HUES6 (cell line): Measurements from ENCODE around the gene MYO15B.

Source experiments
- H3K27ac ChIP-seq: 2 replicates; pipeline ENCODE4 v1.7.0; 2013; ENCODE audit warnings: low read depth, mild to moderate bottlenecking, low read length, inconsistent platforms
- H3K27me3 ChIP-seq: 2 replicates; pipeline ENCODE4 v1.6.1; 2013; ENCODE audit warnings: low read length; ENCODE audit not compliant: control insufficient read depth, insufficient read depth
- H3K36me3 ChIP-seq: 2 replicates; pipeline ENCODE4 v1.6.1; 2013; ENCODE audit warnings: low read length; ENCODE audit not compliant: control insufficient read depth, insufficient read depth
- H3K4me1 ChIP-seq: 2 replicates; pipeline ENCODE4 v1.6.1; 2013; ENCODE audit warnings: low read length; ENCODE audit not compliant: control insufficient read depth, insufficient read depth
- H3K4me3 ChIP-seq: 2 replicates; pipeline ENCODE4 v1.5.1; 2013; ENCODE audit warnings: low read depth, low read length
- H3K9ac ChIP-seq: one replicate; pipeline ENCODE4 v1.6.1; 2013; ENCODE audit warnings: mild to moderate bottlenecking, low read length
- H3K9me3 ChIP-seq: 2 replicates; pipeline ENCODE4 v1.6.1; 2013; ENCODE audit warnings: low read depth, low read length; ENCODE audit not compliant: control insufficient read depth, insufficient read depth

Gene MYO15B

DNA sequence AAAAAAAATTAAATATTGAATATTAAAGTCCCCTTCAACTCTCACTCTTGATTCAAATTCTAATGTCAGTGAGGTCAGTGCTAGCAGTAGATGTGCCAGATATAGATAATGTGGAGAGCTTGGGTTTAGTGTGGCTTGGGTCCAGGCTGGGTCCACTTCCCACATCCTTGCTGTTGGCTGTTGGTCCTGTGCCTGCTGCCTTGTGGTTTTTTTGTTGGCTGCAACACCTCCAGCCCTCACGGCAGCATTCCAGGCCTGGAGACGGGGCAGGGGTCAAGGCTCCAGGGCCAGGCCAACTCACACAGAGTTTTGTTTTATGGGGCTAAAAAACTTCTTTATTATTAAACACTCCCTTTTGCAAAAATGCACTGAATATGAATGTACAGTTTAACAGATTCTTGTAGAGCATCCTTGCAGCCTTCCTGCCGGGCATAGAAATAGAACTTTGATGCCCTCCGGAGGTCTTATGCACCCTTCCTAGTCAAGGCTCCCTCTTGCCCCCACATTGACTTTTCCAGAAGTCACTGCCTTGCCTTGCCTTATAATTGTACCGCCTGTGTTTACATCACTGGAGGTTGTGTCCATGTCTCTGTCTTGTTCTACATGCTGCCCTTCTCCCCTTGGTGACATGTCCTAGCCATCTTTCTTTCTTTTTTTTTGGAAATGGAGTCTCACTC, 25.5 kb upstream of the MYO15B start:
- H3K27me3 ChIP-seq, result no peaks in the 10 kb centered on the region
- H3K9ac ChIP-seq, result no peak overlapping the region
- H3K36me3 ChIP-seq, result peaks cover 31% of the 10 kb centered on the region
- no peak overlapping the region for H3K27ac ChIP-seq
- H3K4me1 ChIP-seq, result peaks cover 13% of the 10 kb centered on the region; the same call in 1 of the 2 replicates
- H3K9me3 ChIP-seq, result no peaks in the 10 kb centered on the region
- H3K4me3 ChIP-seq, result no peak overlapping the region

DNA sequence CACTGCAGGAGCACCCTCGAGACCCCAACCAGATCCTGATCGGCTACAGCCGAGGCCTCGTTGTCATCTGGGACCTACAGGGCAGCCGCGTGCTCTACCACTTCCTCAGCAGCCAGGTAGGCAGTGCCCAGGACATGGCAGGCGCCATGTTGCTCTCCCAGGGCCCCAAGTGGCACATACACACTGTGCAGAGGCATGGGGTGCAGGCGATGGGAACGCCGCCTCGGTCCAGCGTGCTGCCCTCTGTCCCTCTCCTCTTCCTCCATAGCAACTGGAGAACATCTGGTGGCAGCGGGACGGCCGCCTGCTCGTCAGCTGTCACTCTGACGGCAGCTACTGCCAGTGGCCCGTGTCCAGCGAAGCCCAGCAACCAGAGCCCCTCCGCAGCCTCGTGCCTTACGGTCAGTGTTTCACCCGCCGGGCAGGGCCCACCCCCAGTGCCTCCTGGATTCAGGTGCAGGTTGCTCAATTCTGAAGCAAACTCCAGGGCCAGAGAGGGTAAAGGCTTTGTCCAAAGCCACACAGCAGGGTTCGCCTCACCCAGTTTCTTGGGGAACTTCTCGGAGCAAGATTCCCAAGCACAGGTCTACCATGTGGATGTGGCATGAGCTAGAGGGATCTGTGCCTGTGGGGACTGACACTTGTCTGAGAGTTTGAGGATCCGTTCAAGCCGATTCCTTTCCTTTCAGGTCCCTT, 24.4 kb upstream of the MYO15B start:
- peaks cover 5% of the 10 kb centered on the region; the same call in 1 of the 2 replicates for H3K4me1 ChIP-seq
- no peak overlapping the region for H3K9ac ChIP-seq
- H3K9me3 ChIP-seq, result no peaks in the 10 kb centered on the region
- H3K27ac ChIP-seq, result no peak overlapping the region
- peaks cover 31% of the 10 kb centered on the region for H3K36me3 ChIP-seq
- H3K4me3 ChIP-seq, result no peak overlapping the region
- H3K27me3 ChIP-seq, result no peaks in the 10 kb centered on the region

DNA sequence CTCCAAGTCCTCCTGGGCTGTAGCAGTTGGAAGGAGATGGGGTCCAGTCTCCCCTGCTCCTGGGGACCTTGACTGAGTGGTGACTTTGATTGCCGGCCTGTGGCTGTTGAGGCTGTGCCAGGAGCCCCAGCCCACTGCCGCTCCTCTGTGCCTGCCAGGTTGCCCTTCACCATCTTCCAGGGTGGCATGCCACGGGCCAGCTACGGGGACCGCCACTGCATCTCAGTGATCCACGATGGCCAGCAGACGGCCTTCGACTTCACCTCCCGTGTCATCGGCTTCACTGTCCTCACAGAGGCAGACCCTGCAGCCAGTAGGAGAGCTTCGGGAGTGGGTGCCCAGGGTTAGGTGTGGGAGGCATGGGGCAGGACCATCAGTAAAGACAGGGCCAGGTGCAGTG, 23.4 kb upstream of the MYO15B start:
- H3K9ac ChIP-seq, result no peak overlapping the region

DNA sequence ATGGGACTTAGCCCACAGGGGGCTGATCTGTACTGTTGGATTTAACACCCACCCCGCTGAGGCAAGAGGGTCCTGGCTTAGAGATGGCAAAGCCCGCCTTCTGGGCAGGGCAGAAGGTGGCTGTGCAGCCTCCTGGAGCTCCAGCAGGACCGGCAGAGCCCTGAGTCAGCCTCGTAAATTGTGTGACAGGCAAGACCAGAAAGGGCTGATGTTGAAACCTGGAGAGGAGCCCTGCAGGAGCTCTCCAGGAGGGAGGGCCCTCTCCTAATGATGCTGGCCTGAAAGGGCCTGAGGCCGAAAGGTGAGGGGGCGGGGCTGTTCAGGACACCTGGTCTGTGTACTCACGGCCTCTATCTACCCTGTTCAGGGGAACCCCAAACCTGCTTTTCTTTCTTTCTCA, 22.5 kb upstream of the MYO15B start:
- Histone ChIP-seq H3K27me3 (no peaks in the 10 kb centered on the region), H3K9ac (no peak overlapping the region), H3K36me3 (peaks cover 36% of the 10 kb centered on the region), H3K9me3 (no peaks in the 10 kb centered on the region), H3K4me3 (no peak overlapping the region), H3K27ac (no peak overlapping the region), H3K4me1 (peaks cover 5% of the 10 kb centered on the region; the same call in 1 of the 2 replicates)

More for the DNA sequence above, 23.4 kb upstream of the MYO15B start:
- Histone ChIP-seq H3K4me3 (no peak overlapping the region), H3K36me3 (peaks cover 32% of the 10 kb centered on the region), H3K27me3 (no peaks in the 10 kb centered on the region), H3K4me1 (peaks cover 5% of the 10 kb centered on the region; the same call in 1 of the 2 replicates), H3K27ac (no peak overlapping the region), H3K9me3 (no peaks in the 10 kb centered on the region)

DNA sequence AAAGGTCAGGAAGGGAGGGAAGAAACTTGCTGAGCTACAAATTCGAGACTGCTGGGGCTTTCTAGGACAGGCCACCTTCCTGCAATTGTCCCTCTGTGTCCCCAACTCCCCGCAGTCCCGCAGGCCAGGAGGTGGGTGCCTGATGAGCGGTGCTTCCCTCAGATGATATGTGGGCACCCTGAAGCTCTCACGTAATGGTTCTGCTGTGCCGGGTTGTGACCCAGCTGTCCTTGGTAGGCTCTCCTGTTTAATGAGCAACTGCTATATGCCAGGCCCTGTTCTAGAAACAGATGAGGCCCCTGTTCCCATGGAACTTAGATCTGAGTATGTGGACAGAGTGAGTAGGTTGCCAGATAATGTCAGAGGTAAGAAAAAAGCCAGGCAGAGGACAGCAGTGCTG, 22.0 kb upstream of the MYO15B start:
- Histone ChIP-seq H3K36me3 (peaks cover 41% of the 10 kb centered on the region), H3K4me3 (no peak overlapping the region), H3K9me3 (no peaks in the 10 kb centered on the region), H3K27ac (no peak overlapping the region), H3K4me1 (peaks cover 5% of the 10 kb centered on the region; the same call in 1 of the 2 replicates), H3K9ac (no peak overlapping the region), H3K27me3 (no peaks in the 10 kb centered on the region)

DNA sequence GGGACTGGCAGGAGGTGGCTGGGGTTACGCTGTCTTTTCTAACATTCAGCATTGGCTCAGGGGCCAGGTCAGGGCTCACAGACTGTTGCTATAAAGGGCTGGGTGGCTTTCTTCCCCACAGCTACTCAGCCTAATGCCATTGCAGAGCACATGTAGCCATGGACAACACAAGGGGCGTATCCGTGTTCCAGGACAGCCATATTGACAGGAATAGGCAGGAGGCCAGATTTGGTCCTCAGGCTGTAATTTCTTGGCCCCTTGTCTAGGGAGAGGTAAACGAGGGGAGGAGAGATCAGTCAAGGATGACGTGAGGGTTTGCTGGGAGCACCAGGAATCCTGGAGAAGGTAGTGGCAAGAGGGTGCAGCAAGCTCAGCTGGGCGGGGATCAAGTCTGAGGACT, 21.2 kb upstream of the MYO15B start:
- no peaks in the 10 kb centered on the region for H3K27me3 ChIP-seq
- no peak overlapping the region for H3K4me3 ChIP-seq
- H3K36me3 ChIP-seq, result peaks cover 44% of the 10 kb centered on the region
- H3K9me3 ChIP-seq, result no peaks in the 10 kb centered on the region
- no peak overlapping the region for H3K27ac ChIP-seq
- no peak overlapping the region for H3K9ac ChIP-seq
- H3K4me1 ChIP-seq, result peaks cover 5% of the 10 kb centered on the region; the same call in 1 of the 2 replicates

DNA sequence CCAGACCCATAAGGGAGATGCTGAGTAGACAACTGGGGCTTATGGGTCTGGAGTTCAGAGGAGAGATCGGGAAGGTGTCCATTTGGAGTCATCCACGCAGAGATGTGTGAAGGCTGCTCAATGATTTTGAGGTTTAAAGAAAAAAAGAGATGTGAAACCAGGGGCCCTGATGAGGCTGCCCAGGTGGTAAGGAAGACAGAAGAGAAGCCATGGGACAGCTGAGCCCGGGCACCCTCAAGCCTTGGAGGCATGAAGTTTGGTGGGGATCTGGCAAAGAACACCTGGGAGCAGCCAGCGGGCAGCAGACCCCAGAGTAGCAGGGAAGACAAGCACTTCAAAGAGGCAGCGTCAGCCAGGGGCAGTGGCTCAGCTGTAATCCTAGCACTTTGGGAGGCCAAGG, 20.8 kb upstream of the MYO15B start:
- H3K36me3 ChIP-seq, result peaks cover 48% of the 10 kb centered on the region
- no peaks in the 10 kb centered on the region for H3K27me3 ChIP-seq
- H3K27ac ChIP-seq, result no peak overlapping the region
- no peak overlapping the region for H3K4me3 ChIP-seq
- H3K4me1 ChIP-seq, result peaks cover 5% of the 10 kb centered on the region; the same call in 1 of the 2 replicates
- H3K9ac ChIP-seq, result no peak overlapping the region
- H3K9me3 ChIP-seq, result no peaks in the 10 kb centered on the region

DNA sequence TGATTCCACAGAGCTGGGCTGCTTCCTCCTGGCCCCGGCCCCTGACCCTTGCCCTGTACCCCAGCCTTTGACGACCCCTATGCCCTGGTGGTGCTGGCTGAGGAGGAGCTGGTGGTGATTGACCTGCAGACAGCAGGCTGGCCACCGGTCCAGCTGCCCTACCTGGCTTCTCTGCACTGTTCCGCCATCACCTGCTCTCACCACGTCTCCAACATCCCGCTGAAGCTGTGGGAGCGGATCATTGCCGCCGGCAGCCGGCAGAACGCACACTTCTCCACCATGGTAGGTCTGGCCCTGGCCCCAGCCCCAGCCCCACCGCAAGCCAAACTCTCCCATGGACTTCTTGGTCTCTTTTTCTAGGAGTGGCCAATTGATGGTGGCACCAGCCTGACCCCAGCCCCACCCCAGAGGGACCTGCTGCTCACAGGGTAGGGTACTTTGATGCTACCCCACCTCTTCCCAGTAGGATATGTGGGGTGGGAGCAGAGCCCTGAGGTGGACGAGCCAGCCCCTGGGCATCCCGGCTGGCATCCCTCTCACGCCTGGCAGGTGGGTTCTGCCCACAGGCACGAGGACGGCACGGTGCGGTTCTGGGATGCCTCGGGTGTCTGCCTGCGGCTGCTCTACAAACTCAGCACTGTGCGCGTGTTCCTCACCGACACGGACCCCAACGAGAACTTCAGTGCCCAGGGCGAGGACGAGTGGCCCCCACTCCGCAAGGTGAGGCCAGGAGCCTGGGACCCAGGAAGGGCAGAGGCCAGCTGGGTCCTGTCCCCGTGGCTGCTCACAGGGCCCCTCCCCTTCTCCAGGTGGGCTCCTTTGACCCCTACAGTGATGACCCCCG, 19.0 kb upstream of the MYO15B start:
- Histone ChIP-seq H3K9me3 (no peaks in the 10 kb centered on the region), H3K27me3 (no peaks in the 10 kb centered on the region), H3K9ac (no peak overlapping the region), H3K4me3 (no peak overlapping the region), H3K27ac (no peak overlapping the region), H3K36me3 (peaks cover 46% of the 10 kb centered on the region), H3K4me1 (peaks cover 5% of the 10 kb centered on the region; the same call in 1 of the 2 replicates)

DNA sequence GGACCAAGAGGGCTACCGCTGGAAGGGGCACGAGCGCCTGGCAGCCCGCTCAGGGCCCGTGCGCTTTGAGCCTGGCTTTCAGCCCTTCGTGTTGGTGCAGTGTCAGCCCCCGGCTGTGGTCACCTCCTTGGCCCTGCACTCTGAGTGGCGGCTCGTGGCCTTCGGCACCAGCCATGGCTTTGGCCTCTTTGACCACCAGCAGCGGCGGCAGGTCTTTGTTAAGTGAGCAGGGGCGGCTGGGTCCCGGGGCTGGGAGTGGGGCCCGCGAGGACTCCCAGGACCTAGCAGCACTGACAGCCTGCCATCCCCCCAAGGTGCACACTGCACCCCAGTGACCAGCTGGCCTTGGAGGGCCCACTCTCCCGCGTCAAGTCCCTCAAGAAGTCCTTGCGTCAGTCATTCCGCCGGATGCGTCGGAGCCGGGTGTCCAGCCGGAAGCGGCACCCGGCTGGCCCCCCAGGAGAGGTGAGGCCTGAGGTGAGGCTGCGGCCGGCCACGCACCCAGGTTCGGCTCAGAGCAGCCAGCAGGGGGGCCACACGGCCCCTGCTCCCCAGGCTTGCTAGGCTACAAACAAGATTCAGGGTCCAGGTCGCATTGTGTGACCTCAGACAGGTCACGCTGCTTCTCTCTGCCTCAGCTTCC, 17.4 kb upstream of the MYO15B start:
- Histone ChIP-seq H3K27me3 (no peaks in the 10 kb centered on the region), H3K4me3 (no peak overlapping the region), H3K4me1 (peaks cover 1% of the 10 kb centered on the region; the same call in 1 of the 2 replicates), H3K9me3 (no peaks in the 10 kb centered on the region), H3K27ac (no peak overlapping the region), H3K9ac (no peak overlapping the region), H3K36me3 (peaks cover 37% of the 10 kb centered on the region)

DNA sequence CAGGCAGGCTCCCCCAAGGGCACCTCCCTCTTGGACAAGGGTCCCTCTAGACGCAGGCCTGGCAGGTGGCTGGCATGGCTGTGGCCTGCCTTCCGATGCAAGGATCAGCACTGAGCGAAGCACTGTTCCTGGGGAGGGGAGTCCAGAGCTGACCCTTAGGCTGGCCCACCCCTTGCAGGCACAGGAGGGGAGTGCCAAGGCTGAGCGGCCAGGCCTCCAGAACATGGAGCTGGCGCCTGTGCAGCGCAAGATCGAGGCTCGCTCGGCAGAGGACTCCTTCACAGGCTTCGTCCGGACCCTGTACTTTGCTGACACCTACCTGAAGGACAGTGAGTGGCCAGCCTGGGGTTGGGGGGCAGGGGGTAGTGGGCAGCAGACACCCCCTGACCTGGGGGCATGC, 16.8 kb upstream of the MYO15B start:
- no peaks in the 10 kb centered on the region for H3K27me3 ChIP-seq
- H3K36me3 ChIP-seq, result peaks cover 31% of the 10 kb centered on the region
- H3K27ac ChIP-seq, result no peak overlapping the region
- H3K4me1 ChIP-seq, result no peaks in the 10 kb centered on the region
- no peak overlapping the region for H3K9ac ChIP-seq
- H3K4me3 ChIP-seq, result no peak overlapping the region
- H3K9me3 ChIP-seq, result no peaks in the 10 kb centered on the region
